Measurements from ENCODE around the gene RPS6KL1.

RPS6KL1 gene

GRCh38 chr14:74888164-74889158 lies 34.6 kb downstream of the RPS6KL1 start:
- DNase-seq (ENCODE audit: low read depth, low spot score): peak; percentile 38

GRCh38 chr14:74886001-74886400 lies 37.1 kb downstream of the RPS6KL1 start:
- peak; percentile 87 for DNase-seq (ENCODE audit: low read depth, low spot score)

GRCh38 chr14:74882103-74882920 lies 40.7 kb downstream of the RPS6KL1 start:
- DNase-seq (ENCODE audit: low read depth, low spot score): peak; percentile 57

- peak; percentile 95 for DNase-seq (ENCODE audit: low read depth, low spot score)
Measured at GRCh38 chr14:74881431-74882102, 41.5 kb downstream of the RPS6KL1 start, which contains the start of gene DLST. Gene DLST (plus strand): TSS chr14:74881916. CDS start chr14:74881954, 38 bp downstream.

GRCh38 chr14:74879427-74880182 lies 43.5 kb downstream of the RPS6KL1 start:
- DNase-seq (ENCODE audit: low read depth, low spot score): no peak

- no peak for DNase-seq (ENCODE audit: low read depth, low spot score)
Measured at GRCh38 chr14:74875941-74876913, 46.8 kb downstream of the RPS6KL1 start, which contains the start of gene PROX2. Gene PROX2 (minus strand): TSS chr14:74876145. CDS start chr14:74863834, 12,311 bp downstream.

GRCh38 chr14:74875204-74875603 lies 47.9 kb downstream of the RPS6KL1 start:
- DNase-seq (ENCODE audit: low read depth, low spot score): no peak

GRCh38 chr14:74871819-74872218 lies 51.2 kb downstream of the RPS6KL1 start:
- DNase-seq (ENCODE audit: low read depth, low spot score): no peak

GRCh38 chr14:74868739-74869138 lies 54.3 kb downstream of the RPS6KL1 start:
- no peak for DNase-seq (ENCODE audit: low read depth, low spot score)

- no peak for DNase-seq (ENCODE audit: low read depth, low spot score)
Measured at GRCh38 chr14:74867673-74868072, 55.4 kb downstream of the RPS6KL1 start.

GRCh38 chr14:74866708-74867389 lies 56.2 kb downstream of the RPS6KL1 start:
- DNase-seq (ENCODE audit: low read depth, low spot score): no peak

- DNase-seq (ENCODE audit: low read depth, low spot score): no peak
Measured at GRCh38 chr14:74865156-74865555, 57.9 kb downstream of the RPS6KL1 start.

- DNase-seq (ENCODE audit: low read depth, low spot score): no peak
Measured at GRCh38 chr14:74864198-74864597, 58.9 kb downstream of the RPS6KL1 start.

- DNase-seq (ENCODE audit: low read depth, low spot score): no peak
Measured at GRCh38 chr14:74863274-74863673, 59.8 kb downstream of the RPS6KL1 start.

GRCh38 chr14:74861734-74862090 lies 61.3 kb downstream of the RPS6KL1 start:
- DNase-seq (ENCODE audit: low read depth, low spot score): no peak

GRCh38 chr14:74860899-74861733 lies 61.9 kb downstream of the RPS6KL1 start:
- peak; percentile 92 for DNase-seq (ENCODE audit: low read depth, low spot score)

- DNase-seq (ENCODE audit: low read depth, low spot score): no peak
Measured at GRCh38 chr14:74859757-74860552, 63.1 kb downstream of the RPS6KL1 start.
